ENCODE results near the gene APH1B. TPM values are rescaled to one million over a fixed set of nuclear protein-coding genes. Genes with fewer than 3 reads are reported as not detected.

APH1B gene
- total RNA-seq = 10 to 100 TPM; 20.0 to 35.9 (median 27.2) TPM

DNA sequence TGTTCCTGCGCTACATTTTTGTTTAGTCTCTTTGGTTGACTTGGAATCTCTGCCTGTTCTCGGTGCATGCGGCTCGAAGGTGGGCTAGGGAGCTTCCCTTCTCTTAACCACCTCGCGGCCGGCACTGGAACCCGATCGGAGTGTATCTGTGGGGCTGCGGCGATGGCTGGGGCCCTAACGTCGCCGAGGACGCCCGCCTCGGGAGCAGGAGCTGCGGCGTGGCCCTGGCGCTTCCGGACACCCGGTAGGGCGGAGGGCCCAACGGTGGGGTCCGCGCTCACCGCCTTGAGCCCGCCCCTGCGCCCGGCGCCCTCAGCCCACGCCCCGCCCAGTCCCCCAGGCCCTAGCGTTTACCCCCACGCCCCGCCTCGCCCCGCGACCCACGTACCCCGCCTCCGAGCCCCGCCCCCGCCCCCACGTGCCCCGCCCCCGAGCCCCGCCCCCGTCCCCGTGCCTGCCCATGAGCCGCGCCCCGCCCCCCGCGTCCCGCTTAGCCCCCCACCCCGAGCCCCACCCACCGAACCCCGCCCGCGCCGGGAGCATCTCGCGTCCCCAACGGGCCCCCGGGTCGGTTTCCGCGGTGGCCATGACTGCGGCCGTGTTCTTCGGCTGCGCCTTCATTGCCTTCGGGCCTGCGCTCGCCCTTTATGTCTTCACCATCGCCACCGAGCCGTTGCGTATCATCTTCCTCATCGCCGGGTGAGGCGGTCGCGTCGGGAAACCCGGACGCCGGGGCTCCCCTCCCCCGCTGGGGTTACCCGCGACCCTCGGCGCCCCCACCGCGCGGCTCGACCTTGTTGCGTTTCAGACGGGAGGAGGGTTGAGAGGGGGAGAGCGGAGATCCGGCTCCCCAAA, at the start of gene APH1B:
Gene APH1B (plus strand): TSS at position 568 of the 855 bp plus-strand sequence. CDS start 19 bp downstream, at position 587.
- Histone ChIP-seq H3K36me3 (no peaks in the 10 kb centered on the region), H3K27ac (peak within 1 kb of the TSS; percentile 91 to 97), H3K4me3 (peak within 1 kb of the TSS; percentile 90 to 97), H3K27me3 (no peaks in the 10 kb centered on the region), H3K9me3 (no peaks in the 10 kb centered on the region), H3K4me1 (no peaks in the 10 kb centered on the region)
- peak; percentile 88 for DNase-seq
- intact Hi-C loops (cut with DNase I; ENCODE audit: low total_unique reads) = no loop called here
- TF ChIP-seq, protein P1, sequence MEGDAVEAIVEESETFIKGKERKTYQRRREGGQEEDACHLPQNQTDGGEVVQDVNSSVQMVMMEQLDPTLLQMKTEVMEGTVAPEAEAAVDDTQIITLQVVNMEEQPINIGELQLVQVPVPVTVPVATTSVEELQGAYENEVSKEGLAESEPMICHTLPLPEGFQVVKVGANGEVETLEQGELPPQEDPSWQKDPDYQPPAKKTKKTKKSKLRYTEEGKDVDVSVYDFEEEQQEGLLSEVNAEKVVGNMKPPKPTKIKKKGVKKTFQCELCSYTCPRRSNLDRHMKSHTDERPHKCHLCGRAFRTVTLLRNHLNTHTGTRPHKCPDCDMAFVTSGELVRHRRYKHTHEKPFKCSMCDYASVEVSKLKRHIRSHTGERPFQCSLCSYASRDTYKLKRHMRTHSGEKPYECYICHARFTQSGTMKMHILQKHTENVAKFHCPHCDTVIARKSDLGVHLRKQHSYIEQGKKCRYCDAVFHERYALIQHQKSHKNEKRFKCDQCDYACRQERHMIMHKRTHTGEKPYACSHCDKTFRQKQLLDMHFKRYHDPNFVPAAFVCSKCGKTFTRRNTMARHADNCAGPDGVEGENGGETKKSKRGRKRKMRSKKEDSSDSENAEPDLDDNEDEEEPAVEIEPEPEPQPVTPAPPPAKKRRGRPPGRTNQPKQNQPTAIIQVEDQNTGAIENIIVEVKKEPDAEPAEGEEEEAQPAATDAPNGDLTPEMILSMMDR (IDR thresholded peaks at IDR 0.05) = peak in 2 of 4 experiments; percentile 5 to 28
- TF ChIP-seq POLR2A (IDR thresholded peaks at IDR 0.05) = peak; percentile 60 to 71

DNA sequence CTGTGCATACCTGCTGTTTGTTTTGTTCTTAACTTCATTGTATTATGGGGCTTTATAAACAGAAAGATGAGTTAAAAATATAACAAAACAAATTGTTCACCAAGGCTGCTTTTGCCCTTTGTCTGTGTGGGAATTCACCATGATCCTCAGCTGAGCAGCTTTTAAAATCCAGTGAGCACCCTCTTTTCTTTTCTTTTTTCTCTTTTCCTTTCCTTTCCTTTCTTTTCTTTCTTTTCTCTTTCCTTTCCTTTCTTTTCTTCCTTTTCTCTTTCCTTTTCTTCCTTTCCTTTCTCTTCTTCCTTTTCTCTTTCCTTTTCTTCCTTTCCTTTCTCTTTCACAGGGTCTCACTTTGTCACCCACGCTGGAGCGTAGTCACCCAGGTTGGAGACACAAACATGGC, 49.7 kb upstream of the APH1B start:
- intact Hi-C loops (cut with DNase I; ENCODE audit: low total_unique reads) = no loop called here
- no peaks in the 10 kb centered on the region for H3K36me3 ChIP-seq
- H3K4me3 ChIP-seq = no peak overlapping the region
- no peaks in the 10 kb centered on the region for H3K27me3 ChIP-seq
- DNase-seq = no peak
- no peaks in the 10 kb centered on the region for H3K9me3 ChIP-seq
- H3K4me1 ChIP-seq = no peaks in the 10 kb centered on the region
- no peak for TF ChIP-seq POLR2A (IDR thresholded peaks at IDR 0.05)
- TF ChIP-seq, protein P1 (IDR thresholded peaks at IDR 0.05) = no peak
- no peak overlapping the region for H3K27ac ChIP-seq

DNA sequence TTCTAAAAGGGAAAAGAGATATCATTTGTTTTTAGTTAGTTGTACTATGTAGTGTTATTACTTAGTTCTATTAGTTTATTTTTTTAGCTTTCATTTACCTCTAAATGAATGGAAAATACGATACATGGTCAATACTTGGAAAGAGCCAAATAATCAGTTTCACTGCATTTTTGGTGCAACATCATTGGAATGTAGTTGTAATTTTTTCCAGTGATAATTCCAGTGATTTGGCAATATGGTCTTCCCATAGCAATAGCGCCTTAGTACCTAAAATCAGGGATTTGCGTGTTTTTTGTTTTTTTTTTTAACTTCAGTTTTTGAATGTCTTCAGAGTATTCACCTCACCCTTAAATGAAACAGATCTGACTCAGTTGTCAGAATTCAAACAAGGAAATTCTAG, 46.2 kb upstream of the APH1B start:
- no peaks in the 10 kb centered on the region for H3K9me3 ChIP-seq
- TF ChIP-seq POLR2A (IDR thresholded peaks at IDR 0.05) = no peak
- TF ChIP-seq, protein P1 (IDR thresholded peaks at IDR 0.05) = no peak
- H3K27me3 ChIP-seq = no peaks in the 10 kb centered on the region
- no peaks in the 10 kb centered on the region for H3K4me1 ChIP-seq
- intact Hi-C loops (cut with DNase I; ENCODE audit: low total_unique reads) = no loop called here
- H3K4me3 ChIP-seq = no peak overlapping the region
- H3K36me3 ChIP-seq = no peaks in the 10 kb centered on the region
- DNase-seq = no peak
- H3K27ac ChIP-seq = no peak overlapping the region

DNA sequence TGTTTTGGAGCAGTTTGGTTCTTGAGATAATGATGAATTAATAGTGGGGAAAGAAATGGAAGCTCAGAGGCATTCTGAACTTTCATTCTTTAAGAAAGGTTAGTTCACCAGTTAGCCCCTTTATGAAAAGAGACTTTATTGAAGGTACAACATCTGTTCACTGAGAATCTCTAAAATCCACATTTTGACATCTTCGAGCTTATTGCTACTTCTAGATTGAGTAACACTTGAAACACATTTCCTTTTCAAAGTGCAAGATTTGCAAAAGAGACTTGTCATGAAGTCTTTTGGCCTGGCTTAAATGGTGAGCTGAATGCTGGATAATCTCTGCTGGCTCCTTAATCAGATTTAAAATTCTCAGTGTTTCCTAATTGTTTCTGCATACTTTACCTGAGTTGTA, 45.7 kb upstream of the APH1B start:
- Histone ChIP-seq H3K4me1 (no peaks in the 10 kb centered on the region), H3K4me3 (no peak overlapping the region), H3K27ac (no peak overlapping the region), H3K27me3 (no peaks in the 10 kb centered on the region), H3K36me3 (no peaks in the 10 kb centered on the region), H3K9me3 (no peaks in the 10 kb centered on the region)
- intact Hi-C loops (cut with DNase I; ENCODE audit: low total_unique reads) = no loop called here
- no peak for TF ChIP-seq POLR2A (IDR thresholded peaks at IDR 0.05)
- TF ChIP-seq, protein P1 (IDR thresholded peaks at IDR 0.05) = no peak
- DNase-seq = no peak

DNA sequence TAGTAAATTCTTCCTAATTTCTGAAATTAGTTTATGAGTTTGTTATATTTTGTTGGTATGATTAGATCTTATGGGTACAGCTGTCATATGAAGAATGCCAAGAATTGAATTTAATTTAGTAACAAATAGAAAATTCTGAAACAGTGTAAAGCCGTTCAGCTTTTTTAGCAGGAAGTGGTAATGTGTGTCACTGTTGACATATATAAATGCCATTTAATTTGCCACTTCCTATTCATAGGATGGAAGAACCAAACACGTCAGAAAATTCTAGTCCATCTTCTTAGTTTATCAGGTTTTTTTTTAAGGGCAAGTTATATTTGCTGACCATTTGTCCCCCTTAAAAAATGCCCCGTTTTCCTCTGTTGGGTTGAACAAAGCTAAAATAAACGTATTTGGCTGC, 45.0 kb upstream of the APH1B start:
- H3K4me3 ChIP-seq = no peak overlapping the region
- TF ChIP-seq POLR2A (IDR thresholded peaks at IDR 0.05) = no peak
- TF ChIP-seq, protein P1 (IDR thresholded peaks at IDR 0.05) = no peak
- no peaks in the 10 kb centered on the region for H3K4me1 ChIP-seq
- H3K36me3 ChIP-seq = no peaks in the 10 kb centered on the region
- no peak overlapping the region for H3K27ac ChIP-seq
- no peak for DNase-seq
- H3K27me3 ChIP-seq = no peaks in the 10 kb centered on the region
- no peaks in the 10 kb centered on the region for H3K9me3 ChIP-seq
- intact Hi-C loops (cut with DNase I; ENCODE audit: low total_unique reads) = no loop called here

Data from uterus (tissue), 4 donors.